ENCODE data around the gene TWNK.
"Not testable (repeated sequence)": the region's sequence is repeated elsewhere in the genome, so short reads cannot be mapped to it uniquely, and the experiment has no call there.

TWNK gene

DNA sequence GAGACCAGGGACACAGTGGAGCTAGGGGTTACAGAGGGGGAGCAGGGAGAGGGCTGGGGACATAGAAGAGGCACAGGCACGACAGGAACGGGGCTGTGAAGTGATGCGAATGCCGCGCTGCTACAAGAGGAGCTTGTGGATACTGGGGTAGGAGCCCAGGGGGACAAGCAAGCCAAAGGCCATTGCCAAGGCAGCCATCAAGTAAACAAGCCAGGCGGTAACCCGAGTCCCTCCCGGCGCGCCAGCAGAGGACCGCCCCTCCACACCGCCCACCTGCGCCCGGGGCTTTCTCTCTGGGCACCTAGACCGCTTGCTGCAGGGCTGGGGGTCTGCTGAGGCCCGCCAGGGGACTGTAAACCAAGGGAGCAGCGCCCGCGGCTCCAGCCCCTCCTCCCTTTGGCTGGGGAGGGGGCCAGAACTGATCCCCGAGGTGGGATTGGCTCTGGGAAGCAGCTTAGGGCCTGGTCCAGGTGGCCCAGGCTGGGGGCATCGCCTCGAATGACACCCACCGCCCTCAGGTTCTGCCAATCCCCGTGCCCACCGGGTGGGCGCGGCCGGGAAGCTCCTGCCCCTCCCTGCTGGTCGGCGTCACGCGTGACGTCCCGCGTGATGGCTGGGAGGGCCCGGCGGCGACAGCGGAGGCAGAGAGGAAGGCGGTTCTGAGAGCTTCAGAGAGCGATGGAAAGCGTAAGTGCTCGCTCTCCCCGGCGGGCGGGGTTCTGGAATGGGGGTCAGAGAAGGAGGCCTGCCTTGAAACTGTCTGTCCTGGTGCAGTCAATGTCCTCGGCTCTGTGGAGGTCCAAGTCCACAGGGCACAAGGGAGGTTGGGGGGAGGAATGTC is 44.7 kb downstream of the TWNK start:
- DNase-seq, result peak; percentile 57 to 84 (median 72)

DNA sequence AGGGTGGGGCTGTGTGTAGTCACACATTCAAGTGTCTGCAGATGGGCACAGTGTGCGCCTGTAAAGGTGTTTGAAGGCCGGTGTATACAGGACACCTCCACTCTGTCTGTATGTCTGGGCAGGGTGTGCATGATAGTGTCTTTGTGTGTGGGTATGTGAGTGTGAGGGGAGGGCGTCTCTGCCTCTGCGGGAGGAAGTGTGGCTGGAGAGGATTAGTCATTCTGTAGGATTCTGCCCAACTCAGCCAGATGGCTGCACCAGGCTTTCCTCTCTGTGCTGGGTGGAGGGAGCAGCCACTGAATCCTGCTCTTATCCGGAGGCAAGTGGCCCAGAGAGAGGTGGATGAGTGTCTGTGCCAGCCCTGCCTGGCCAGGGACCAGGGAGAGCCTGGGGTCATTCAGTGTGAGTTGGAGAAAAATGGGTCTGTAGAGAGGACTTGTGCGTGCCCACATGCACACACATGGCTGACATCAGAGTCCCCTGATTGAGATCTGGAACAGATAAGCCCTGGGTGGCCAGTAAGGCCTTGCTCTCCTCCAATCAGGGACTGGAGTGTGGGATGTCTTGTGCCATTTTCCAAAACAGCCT is 45.4 kb downstream of the TWNK start:
- peak in 2 of 5 experiments; percentile 30 to 75 for DNase-seq

- no peak for DNase-seq
These were observed 45.9 kb downstream of the TWNK start for GRCh38 chr10:101033276-101033675.

DNA sequence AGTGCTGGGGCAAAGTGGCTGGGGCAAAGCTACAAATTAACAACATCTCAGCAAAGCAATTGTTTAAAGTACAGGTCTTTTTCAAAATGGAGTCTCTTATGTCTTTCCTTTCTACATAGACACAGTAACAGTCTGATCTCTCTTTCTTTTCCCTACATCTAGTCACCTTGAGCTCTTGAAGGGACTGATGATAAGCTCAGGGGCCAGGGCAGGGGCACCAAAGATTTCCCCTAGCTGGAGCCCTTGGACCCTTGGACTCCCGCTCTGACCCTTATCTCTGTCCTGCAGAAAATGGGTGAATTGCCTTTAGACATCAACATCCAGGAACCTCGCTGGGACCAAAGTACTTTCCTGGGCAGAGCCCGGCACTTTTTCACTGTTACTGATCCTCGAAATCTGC is 47.1 kb downstream of the TWNK start:
- DNase-seq, result not testable (repeated sequence)

- DNase-seq, result no peak
These were observed 48.0 kb downstream of the TWNK start for GRCh38 chr10:101035314-101035713.

DNA sequence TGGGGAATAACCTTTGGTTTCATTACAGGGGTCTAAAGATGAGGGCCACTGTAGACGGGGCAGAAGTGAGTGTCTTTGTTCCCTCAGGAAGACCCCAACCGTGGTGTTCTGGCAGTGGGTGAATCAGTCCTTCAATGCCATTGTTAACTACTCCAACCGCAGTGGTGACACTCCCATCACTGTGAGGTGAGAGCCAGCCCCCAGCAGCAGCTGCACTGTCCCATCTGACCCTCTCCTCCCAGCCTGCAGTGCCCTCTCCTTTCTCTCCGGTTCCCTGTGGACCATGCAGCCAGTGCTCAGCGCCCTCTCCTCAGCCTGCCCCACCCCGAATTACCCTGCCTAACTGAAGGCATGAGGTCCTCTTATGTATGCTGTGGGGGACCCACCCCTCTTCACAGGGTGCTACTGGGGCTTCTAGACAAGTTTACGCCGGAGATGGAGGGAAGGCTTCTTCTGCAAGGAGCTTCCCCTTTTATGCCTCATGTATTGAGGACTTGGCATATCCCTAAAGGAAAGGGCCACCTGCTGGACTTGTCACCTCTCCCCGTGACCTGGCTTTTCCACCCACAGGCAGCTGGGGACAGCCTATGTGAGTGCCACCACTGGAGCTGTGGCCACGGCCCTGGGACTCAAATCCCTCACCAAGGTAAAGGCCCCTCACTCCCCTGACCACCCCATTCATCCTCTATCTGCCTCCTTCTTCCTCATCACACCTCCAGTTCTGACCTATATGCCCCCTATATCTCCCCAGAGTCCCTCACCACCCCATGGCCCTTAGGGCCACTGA is 48.8 kb downstream of the TWNK start:
- DNase-seq, result no peak

DNA sequence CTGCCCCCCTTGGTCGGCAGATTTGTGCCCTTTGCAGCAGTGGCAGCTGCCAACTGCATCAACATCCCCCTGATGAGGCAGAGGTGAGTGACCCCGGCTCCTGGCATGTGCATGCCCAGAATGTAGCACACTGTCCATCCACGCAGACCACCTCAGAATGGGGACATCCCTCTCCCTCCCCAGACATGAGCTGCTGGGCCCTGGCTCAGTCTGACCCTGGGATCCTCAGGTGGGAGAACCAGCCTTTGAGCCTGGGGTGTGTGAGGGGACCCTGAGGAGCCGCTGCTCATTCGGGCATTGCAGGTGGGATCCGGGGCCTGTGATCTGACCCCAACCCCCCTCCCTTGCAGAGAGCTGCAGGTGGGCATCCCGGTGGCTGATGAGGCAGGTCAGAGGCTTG is 49.4 kb downstream of the TWNK start:
- no peak for DNase-seq

DNA sequence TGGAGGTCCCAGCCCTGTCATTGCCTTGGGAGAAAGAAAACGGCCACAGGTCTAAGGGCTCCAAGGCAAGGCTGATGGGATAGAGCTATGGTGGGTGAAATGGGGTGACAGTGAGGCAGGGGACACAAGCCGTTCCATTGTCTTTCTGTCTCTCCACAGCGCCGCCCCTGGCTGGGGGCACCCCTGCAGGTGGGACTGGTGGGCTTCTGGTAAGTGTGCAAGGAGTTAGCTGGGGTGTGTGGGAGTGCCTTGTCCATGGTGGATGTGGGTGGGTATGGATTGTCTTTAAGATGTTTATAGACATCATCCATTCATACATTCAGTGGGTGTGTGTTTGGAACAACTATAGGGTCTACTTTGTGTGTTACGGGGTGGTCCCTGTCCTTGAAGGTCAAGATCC is 51.1 kb downstream of the TWNK start:
- no peak for DNase-seq

- no peak for DNase-seq
These were observed 52.7 kb downstream of the TWNK start for GRCh38 chr10:101040061-101040460.

DNA sequence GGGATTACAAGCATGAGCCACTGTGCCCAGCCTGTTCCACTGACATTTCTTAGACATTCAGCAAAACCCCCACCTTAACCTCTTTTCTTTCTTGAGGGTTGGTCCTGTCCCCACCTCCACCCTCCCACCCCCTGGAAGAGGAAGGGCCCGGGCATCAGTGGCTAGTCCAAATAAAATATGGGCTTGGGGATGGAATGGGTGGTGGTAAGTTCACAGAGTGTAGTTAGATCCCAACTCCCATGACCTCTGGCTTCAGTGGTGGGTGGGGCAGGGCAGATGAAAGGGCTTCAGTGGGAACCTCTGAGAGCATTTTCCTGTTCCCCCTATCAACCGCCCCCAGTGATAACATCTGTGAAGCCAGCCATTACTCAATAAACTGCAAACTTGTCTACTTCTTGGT is 53.5 kb downstream of the TWNK start:
- no peak for DNase-seq

DNA sequence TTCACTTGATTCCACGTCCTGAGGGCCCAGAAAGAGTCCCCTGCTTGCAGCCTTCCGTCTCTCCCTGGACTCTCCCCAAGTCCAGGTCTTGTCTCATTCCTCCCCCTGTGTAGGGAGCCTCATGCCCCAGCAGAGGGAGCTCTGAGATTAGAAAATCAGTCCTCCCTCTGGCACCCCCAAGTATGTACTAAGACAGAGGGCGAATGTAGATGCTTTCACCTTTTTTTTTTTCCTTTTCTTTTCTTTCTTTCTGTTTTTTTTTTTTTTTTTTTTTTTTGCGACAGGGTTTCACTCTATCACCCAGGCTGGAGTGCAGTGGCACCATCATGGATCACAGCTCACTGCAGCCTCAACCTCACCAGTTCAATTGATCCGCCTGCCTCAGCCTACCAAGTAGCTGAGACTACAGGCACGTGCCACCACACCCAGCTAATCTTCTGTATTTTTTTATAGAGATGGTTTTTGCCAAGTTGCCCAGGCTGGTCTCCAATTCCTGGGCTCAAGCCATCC is 54.0 kb downstream of the TWNK start:
- peak in 4 of 5 experiments; percentile 60 to 78 (median 62) for DNase-seq

- no peak for DNase-seq
These were observed 54.8 kb downstream of the TWNK start for GRCh38 chr10:101042118-101042517.

- DNase-seq, result peak; percentile 49 to 91 (median 75)
These were observed 55.5 kb downstream of the TWNK start for GRCh38 chr10:101042667-101043362.

GRCh38 chr10:101043363-101043707 is 56.0 kb downstream of the TWNK start:
- DNase-seq, result no peak
